Neuronal stem cell (in vitro differentiated cells): ENCODE results near the gene U2AF1L4.

ENCODE experiments used
- DNase-seq: peaks from one replicate; pipeline ENCODE4 v3.0.0-alpha.2; 2013; ENCODE audit warnings: low spot score
- H2AFZ ChIP-seq: one replicate; pipeline ENCODE4 v1.6.1; 2013; ENCODE audit warnings: mild to moderate bottlenecking, low read length, inconsistent platforms
- H2AK5ac ChIP-seq: 2 replicates; pipeline ENCODE4 v1.6.1; 2013; ENCODE audit warnings: low read depth, mild to moderate bottlenecking, inconsistent platforms, low read length, moderate library complexity, mixed read lengths
- H2BK120ac ChIP-seq: 2 replicates; pipeline ENCODE4 v1.6.1; 2013; ENCODE audit warnings: low read depth, mild to moderate bottlenecking, inconsistent platforms, low read length, moderate library complexity, mixed read lengths
- H2BK12ac ChIP-seq: one replicate; pipeline ENCODE4 v1.6.1; 2013; ENCODE audit warnings: low read length, inconsistent platforms
- H2BK15ac ChIP-seq: 2 replicates; pipeline ENCODE4 v1.6.1; 2013; ENCODE audit warnings: mild to moderate bottlenecking, low read length, inconsistent platforms, mixed read lengths
- H2BK5ac ChIP-seq: one replicate; pipeline ENCODE4 v1.6.1; 2013; ENCODE audit warnings: inconsistent platforms, mild to moderate bottlenecking, low read length, moderate library complexity
- H3K14ac ChIP-seq: one replicate; pipeline ENCODE4 v1.6.1; 2013; ENCODE audit warnings: low read length, inconsistent platforms
- H3K18ac ChIP-seq: 2 replicates; pipeline ENCODE4 v1.6.1; 2013; ENCODE audit warnings: low read length, inconsistent platforms
- H3K23ac ChIP-seq: 2 replicates; pipeline ENCODE4 v1.6.1; 2013; ENCODE audit warnings: low read depth, mild to moderate bottlenecking, mixed read lengths, low read length, inconsistent platforms; ENCODE audit not compliant: poor library complexity
- H3K27ac ChIP-seq: replicated peaks from 3 replicates; pipeline ENCODE4 v1.5.1; 2013; ENCODE audit warnings: low read length, inconsistent platforms
- H3K27me3 ChIP-seq, 3 experiments: 2 replicates each; pipeline ENCODE4 v1.6.1; 2013; ENCODE audit warnings: low read length in 3 of 3, mild to moderate bottlenecking in 2 of 3, inconsistent platforms in 1 of 3, low read depth in 1 of 3, mixed read lengths in 1 of 3, moderate library complexity in 1 of 3; ENCODE audit not compliant: control insufficient read depth in 3 of 3, insufficient read depth in 3 of 3
- H3K36me3 ChIP-seq, 2 donors: replicated peaks in 1 of 2; 2 replicates each; pipeline ENCODE4 v1.6.1; 2013; ENCODE audit warnings: low read length in 2 of 2; ENCODE audit not compliant: control insufficient read depth in 2 of 2, insufficient read depth in 2 of 2
- H3K4ac ChIP-seq: 2 replicates; pipeline ENCODE4 v1.6.1; 2013; ENCODE audit warnings: inconsistent platforms, mild to moderate bottlenecking, low read length, moderate library complexity
- H3K4me1 ChIP-seq, 2 donors: 1 replicate in 1 of 2; 2 replicates in 1 of 2; pipeline ENCODE4 v1.6.1; 2013; ENCODE audit warnings: low read length in 2 of 2, low read depth in 1 of 2; ENCODE audit not compliant: control insufficient read depth in 2 of 2, insufficient read depth in 1 of 2
- H3K4me2 ChIP-seq: one replicate; pipeline ENCODE4 v1.6.1; 2013; ENCODE audit warnings: mild to moderate bottlenecking, low read length, inconsistent platforms; ENCODE audit not compliant: insufficient read depth, poor library complexity, severe bottlenecking
- H3K4me3 ChIP-seq, 2 donors: 2 replicates each; pipeline ENCODE4 v1.5.1; 2013; ENCODE audit warnings: low read length in 2 of 2, mild to moderate bottlenecking in 2 of 2, inconsistent platforms in 1 of 2, moderate library complexity in 1 of 2
- H3K79me1 ChIP-seq: one replicate; pipeline ENCODE4 v1.6.1; 2013; ENCODE audit warnings: low read depth, mild to moderate bottlenecking, inconsistent platforms, low read length, moderate library complexity
- H3K9ac ChIP-seq: one replicate; pipeline ENCODE4 v1.6.1; 2013; ENCODE audit warnings: mild to moderate bottlenecking, low read depth, low read length, inconsistent platforms; ENCODE audit not compliant: poor library complexity
- H3K9me3 ChIP-seq, 2 donors: replicated peaks in 1 of 2; 2 replicates each; pipeline versions ENCODE3 to v1.6.1; 2013; ENCODE audit warnings: low read length in 2 of 2, mild to moderate bottlenecking in 2 of 2, inconsistent platforms in 1 of 2, low read depth in 1 of 2, mixed read lengths in 1 of 2, moderate library complexity in 1 of 2; ENCODE audit not compliant: control insufficient read depth in 2 of 2, insufficient read depth in 1 of 2
- H4K8ac ChIP-seq: one replicate; pipeline ENCODE4 v1.6.1; 2013; ENCODE audit warnings: low read depth, mild to moderate bottlenecking, inconsistent platforms, low read length, moderate library complexity
- H4K91ac ChIP-seq: one replicate; pipeline ENCODE4 v1.6.1; 2013; ENCODE audit warnings: low read length, low read depth, mild to moderate bottlenecking, inconsistent platforms; ENCODE audit not compliant: poor library complexity
- WGBS, 2 donors: extraction: QIAGEN DNeasy Blood & Tissue Kit; methylation state at CpG; one replicate each; pipeline ENCODE4 v1.1.7; 2013; ENCODE audit warnings: missing lambda C conversion rate in 2 of 2, mixed read lengths in 1 of 2; ENCODE audit not compliant: insufficient read length in 2 of 2, insufficient replicate concordance in 1 of 2; ENCODE audit errors: extremely low coverage in 2 of 2; 5-methylcytosine and 5-hydroxymethylcytosine counted together

Gene U2AF1L4

DNA sequence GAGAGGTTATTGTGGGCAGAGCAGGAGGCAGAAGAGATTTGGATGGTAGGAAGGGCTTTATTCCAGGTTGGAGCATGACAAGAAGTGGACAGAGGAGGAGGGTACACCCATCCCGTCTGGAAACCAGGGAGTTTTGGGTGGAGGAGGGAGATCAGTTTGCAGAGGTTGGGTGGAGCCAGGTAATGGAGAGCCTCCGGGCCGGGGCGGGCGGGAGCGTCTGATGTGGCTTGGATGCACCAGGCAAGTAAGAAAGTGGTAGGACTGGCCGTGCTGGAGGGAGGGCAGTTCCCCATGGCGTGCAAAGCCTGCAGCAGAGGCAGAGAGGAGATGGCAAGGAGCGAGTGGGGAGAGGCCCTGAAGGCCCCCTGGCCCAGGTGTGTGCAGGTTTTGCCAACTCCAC lies 13.9 kb downstream of the U2AF1L4 start:
- H3K14ac ChIP-seq: no peak overlapping the region
- no peak overlapping the region for H2BK15ac ChIP-seq
- DNase-seq: no peak
- H3K36me3 ChIP-seq: peaks cover 71 to 96% of the 10 kb centered on the region in 2 donors
- H2BK5ac ChIP-seq: no peak overlapping the region
- no peaks in the 10 kb centered on the region for H3K4me1 ChIP-seq
- no CpG with 5 or more reads among the region's 9 CpGs for WGBS, 2 donors
- H4K91ac ChIP-seq: no peak overlapping the region
- H3K9me3 ChIP-seq: no peaks in the 10 kb centered on the region
- no peak overlapping the region for H3K4me3 ChIP-seq
- H2AK5ac ChIP-seq: no peak overlapping the region
- no peak overlapping the region for H4K8ac ChIP-seq
- H3K4me2 ChIP-seq: no peak overlapping the region
- no peak overlapping the region for H2BK12ac ChIP-seq
- H3K27ac ChIP-seq: no peak overlapping the region
- no peak overlapping the region for H2BK120ac ChIP-seq
- peaks cover 14% of the 10 kb centered on the region for H3K79me1 ChIP-seq
- H3K27me3 ChIP-seq: no peaks in the 10 kb centered on the region
- peak overlapping the region; percentile 31 for H3K23ac ChIP-seq
- no peak overlapping the region for H2AFZ ChIP-seq
- H3K4ac ChIP-seq: no peak overlapping the region
- H3K9ac ChIP-seq: no peak overlapping the region
- no peak overlapping the region for H3K18ac ChIP-seq

DNA sequence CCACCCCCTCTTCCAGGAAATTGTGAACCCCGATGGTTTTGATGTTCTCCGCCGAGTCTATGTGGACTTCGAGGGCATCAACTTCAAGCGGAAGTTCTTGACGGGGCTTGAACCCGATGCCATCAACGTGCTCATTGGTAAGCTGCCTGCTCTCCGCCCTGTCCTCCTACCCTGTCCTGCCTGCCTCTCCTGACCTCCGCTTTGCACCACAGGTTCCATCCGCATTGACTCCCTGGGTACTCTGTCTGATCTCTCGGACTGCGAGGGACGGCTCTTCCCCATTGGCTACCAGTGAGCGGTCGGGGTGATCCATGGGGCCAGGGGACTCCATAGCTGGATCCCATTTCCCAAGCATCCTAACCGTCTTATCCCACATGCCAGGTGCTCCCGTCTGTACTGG lies 14.9 kb downstream of the U2AF1L4 start:
- peaks cover 77 to 96% of the 10 kb centered on the region in 2 donors for H3K36me3 ChIP-seq
- no peaks in the 10 kb centered on the region for H3K9me3 ChIP-seq
- no peak overlapping the region for H2BK12ac ChIP-seq
- H2AK5ac ChIP-seq: no peak overlapping the region
- no peaks in the 10 kb centered on the region for H3K27me3 ChIP-seq
- no peak overlapping the region for H3K9ac ChIP-seq
- no peak overlapping the region for H4K8ac ChIP-seq
- H3K14ac ChIP-seq: no peak overlapping the region
- H3K4ac ChIP-seq: no peak overlapping the region
- no CpG with 5 or more reads among the region's 18 CpGs for WGBS, 2 donors
- H3K23ac ChIP-seq: peak overlapping the region; percentile 55
- H3K18ac ChIP-seq: no peak overlapping the region
- H4K91ac ChIP-seq: no peak overlapping the region
- H3K79me1 ChIP-seq: peaks cover 14% of the 10 kb centered on the region
- H3K4me1 ChIP-seq: no peaks in the 10 kb centered on the region
- DNase-seq: no peak
- H2AFZ ChIP-seq: no peak overlapping the region
- H3K27ac ChIP-seq: no peak overlapping the region
- no peak overlapping the region for H3K4me2 ChIP-seq
- H3K4me3 ChIP-seq: no peak overlapping the region
- no peak overlapping the region for H2BK15ac ChIP-seq
- H2BK5ac ChIP-seq: no peak overlapping the region
- H2BK120ac ChIP-seq: no peak overlapping the region

GRCh38 chr19:35729763-35730162 lies 15.5 kb downstream of the U2AF1L4 start:
- no peak overlapping the region for H4K91ac ChIP-seq
- H3K79me1 ChIP-seq: peaks cover 14% of the 10 kb centered on the region
- no peak overlapping the region for H3K14ac ChIP-seq
- no peak overlapping the region for H2AK5ac ChIP-seq
- no peaks in the 10 kb centered on the region for H3K27me3 ChIP-seq
- no peak overlapping the region for H3K9ac ChIP-seq
- no peak for DNase-seq
- H3K4ac ChIP-seq: no peak overlapping the region
- no peak overlapping the region for H2BK12ac ChIP-seq
- H2BK120ac ChIP-seq: no peak overlapping the region
- no peaks in the 10 kb centered on the region for H3K4me1 ChIP-seq
- H3K18ac ChIP-seq: no peak overlapping the region
- peaks cover 79 to 96% of the 10 kb centered on the region in 2 donors for H3K36me3 ChIP-seq
- no peak overlapping the region for H2BK15ac ChIP-seq
- no CpG with 5 or more reads among the region's 11 CpGs for WGBS, 2 donors
- no peaks in the 10 kb centered on the region for H3K9me3 ChIP-seq
- no peak overlapping the region for H3K4me3 ChIP-seq
- H2AFZ ChIP-seq: no peak overlapping the region
- H4K8ac ChIP-seq: peak overlapping the region; percentile 17
- H3K4me2 ChIP-seq: no peak overlapping the region
- H3K27ac ChIP-seq: no peak overlapping the region
- no peak overlapping the region for H3K23ac ChIP-seq
- H2BK5ac ChIP-seq: no peak overlapping the region

- H2AK5ac ChIP-seq: no peak overlapping the region
- no peak overlapping the region for H2BK120ac ChIP-seq
- H3K36me3 ChIP-seq: peaks cover 80 to 96% of the 10 kb centered on the region in 2 donors
Measured at GRCh38 chr19:35729021-35729420, 16.2 kb downstream of the U2AF1L4 start.

More at GRCh38 chr19:35729021-35729420, 16.2 kb downstream of the U2AF1L4 start:
- no peaks in the 10 kb centered on the region for H3K9me3 ChIP-seq
- H3K4me3 ChIP-seq: no peak overlapping the region
- H3K79me1 ChIP-seq: peaks cover 11% of the 10 kb centered on the region
- H3K18ac ChIP-seq: no peak overlapping the region
- H3K4me2 ChIP-seq: no peak overlapping the region
- H4K91ac ChIP-seq: no peak overlapping the region
- H2AFZ ChIP-seq: no peak overlapping the region
- H3K14ac ChIP-seq: no peak overlapping the region
- no peak overlapping the region for H3K4ac ChIP-seq
- no peak overlapping the region for H3K23ac ChIP-seq
- no CpG with 5 or more reads among the region's 18 CpGs for WGBS, 2 donors
- H2BK12ac ChIP-seq: no peak overlapping the region
- H4K8ac ChIP-seq: peak overlapping the region; percentile 82
- H2BK5ac ChIP-seq: no peak overlapping the region
- H3K9ac ChIP-seq: peak overlapping the region; percentile 21
- H3K27ac ChIP-seq: no peak overlapping the region
- H2BK15ac ChIP-seq: no peak overlapping the region
- H3K4me1 ChIP-seq: no peaks in the 10 kb centered on the region
- no peak for DNase-seq
- no peaks in the 10 kb centered on the region for H3K27me3 ChIP-seq
